ENCODE data around the gene GSTM5.
"Not testable (repeated sequence)": the region's sequence is repeated elsewhere in the genome, so short reads cannot be mapped to it uniquely, and the experiment has no call there.

DNA sequence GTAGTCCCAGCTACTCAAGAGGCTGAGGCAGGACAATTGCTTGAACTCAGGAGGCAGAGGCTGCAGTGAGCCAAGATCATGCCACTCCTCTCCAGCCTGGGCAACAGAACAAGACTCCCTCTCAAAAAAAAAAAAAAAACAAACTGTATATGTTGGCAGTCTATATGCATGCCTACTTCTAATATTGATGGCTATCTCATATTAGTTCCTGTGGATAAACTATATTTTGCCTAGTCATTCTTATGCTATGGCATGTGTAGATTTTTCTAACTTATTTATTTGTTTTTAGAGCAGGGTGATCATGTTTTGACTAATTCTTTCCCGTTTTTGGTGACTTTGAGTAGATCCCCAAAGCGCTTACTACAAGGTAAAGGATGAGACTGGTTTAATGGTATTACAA lies 33.4 kb upstream of the GSTM5 start:
- TF ChIP-seq, protein P1, sequence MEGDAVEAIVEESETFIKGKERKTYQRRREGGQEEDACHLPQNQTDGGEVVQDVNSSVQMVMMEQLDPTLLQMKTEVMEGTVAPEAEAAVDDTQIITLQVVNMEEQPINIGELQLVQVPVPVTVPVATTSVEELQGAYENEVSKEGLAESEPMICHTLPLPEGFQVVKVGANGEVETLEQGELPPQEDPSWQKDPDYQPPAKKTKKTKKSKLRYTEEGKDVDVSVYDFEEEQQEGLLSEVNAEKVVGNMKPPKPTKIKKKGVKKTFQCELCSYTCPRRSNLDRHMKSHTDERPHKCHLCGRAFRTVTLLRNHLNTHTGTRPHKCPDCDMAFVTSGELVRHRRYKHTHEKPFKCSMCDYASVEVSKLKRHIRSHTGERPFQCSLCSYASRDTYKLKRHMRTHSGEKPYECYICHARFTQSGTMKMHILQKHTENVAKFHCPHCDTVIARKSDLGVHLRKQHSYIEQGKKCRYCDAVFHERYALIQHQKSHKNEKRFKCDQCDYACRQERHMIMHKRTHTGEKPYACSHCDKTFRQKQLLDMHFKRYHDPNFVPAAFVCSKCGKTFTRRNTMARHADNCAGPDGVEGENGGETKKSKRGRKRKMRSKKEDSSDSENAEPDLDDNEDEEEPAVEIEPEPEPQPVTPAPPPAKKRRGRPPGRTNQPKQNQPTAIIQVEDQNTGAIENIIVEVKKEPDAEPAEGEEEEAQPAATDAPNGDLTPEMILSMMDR (IDR thresholded peaks at IDR 0.05): not testable (repeated sequence)
- TF ChIP-seq, protein P2, sequence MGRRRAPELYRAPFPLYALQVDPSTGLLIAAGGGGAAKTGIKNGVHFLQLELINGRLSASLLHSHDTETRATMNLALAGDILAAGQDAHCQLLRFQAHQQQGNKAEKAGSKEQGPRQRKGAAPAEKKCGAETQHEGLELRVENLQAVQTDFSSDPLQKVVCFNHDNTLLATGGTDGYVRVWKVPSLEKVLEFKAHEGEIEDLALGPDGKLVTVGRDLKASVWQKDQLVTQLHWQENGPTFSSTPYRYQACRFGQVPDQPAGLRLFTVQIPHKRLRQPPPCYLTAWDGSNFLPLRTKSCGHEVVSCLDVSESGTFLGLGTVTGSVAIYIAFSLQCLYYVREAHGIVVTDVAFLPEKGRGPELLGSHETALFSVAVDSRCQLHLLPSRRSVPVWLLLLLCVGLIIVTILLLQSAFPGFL (CRISPR knock-in tag; IDR thresholded peaks at IDR 0.05; ENCODE audit: borderline replicate concordance): not testable (repeated sequence)
- TF ChIP-seq, protein P3, sequence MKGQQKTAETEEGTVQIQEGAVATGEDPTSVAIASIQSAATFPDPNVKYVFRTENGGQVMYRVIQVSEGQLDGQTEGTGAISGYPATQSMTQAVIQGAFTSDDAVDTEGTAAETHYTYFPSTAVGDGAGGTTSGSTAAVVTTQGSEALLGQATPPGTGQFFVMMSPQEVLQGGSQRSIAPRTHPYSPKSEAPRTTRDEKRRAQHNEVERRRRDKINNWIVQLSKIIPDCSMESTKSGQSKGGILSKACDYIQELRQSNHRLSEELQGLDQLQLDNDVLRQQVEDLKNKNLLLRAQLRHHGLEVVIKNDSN (CRISPR knock-in tag; IDR thresholded peaks at IDR 0.05): not testable (repeated sequence)
- not testable (repeated sequence) for TF ChIP-seq NR3C1 (CRISPR knock-in tag; conservative IDR thresholded peaks at IDR 0.05; ENCODE audit: low read depth); ZNF317 (CRISPR knock-in tag; IDR thresholded peaks at IDR 0.05; ENCODE audit: borderline replicate concordance, low read depth); NR2C2 (CRISPR knock-in tag; IDR thresholded peaks at IDR 0.05); MXD4 (CRISPR knock-in tag; IDR thresholded peaks at IDR 0.05; ENCODE audit: borderline replicate concordance)
- TF ChIP-seq, protein P4, sequence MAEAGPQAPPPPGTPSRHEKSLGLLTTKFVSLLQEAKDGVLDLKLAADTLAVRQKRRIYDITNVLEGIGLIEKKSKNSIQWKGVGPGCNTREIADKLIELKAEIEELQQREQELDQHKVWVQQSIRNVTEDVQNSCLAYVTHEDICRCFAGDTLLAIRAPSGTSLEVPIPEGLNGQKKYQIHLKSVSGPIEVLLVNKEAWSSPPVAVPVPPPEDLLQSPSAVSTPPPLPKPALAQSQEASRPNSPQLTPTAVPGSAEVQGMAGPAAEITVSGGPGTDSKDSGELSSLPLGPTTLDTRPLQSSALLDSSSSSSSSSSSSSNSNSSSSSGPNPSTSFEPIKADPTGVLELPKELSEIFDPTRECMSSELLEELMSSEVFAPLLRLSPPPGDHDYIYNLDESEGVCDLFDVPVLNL (CRISPR knock-in tag; IDR thresholded peaks at IDR 0.05; ENCODE audit: borderline replicate concordance, low read depth): not testable (repeated sequence)
- TF ChIP-seq, protein P5, sequence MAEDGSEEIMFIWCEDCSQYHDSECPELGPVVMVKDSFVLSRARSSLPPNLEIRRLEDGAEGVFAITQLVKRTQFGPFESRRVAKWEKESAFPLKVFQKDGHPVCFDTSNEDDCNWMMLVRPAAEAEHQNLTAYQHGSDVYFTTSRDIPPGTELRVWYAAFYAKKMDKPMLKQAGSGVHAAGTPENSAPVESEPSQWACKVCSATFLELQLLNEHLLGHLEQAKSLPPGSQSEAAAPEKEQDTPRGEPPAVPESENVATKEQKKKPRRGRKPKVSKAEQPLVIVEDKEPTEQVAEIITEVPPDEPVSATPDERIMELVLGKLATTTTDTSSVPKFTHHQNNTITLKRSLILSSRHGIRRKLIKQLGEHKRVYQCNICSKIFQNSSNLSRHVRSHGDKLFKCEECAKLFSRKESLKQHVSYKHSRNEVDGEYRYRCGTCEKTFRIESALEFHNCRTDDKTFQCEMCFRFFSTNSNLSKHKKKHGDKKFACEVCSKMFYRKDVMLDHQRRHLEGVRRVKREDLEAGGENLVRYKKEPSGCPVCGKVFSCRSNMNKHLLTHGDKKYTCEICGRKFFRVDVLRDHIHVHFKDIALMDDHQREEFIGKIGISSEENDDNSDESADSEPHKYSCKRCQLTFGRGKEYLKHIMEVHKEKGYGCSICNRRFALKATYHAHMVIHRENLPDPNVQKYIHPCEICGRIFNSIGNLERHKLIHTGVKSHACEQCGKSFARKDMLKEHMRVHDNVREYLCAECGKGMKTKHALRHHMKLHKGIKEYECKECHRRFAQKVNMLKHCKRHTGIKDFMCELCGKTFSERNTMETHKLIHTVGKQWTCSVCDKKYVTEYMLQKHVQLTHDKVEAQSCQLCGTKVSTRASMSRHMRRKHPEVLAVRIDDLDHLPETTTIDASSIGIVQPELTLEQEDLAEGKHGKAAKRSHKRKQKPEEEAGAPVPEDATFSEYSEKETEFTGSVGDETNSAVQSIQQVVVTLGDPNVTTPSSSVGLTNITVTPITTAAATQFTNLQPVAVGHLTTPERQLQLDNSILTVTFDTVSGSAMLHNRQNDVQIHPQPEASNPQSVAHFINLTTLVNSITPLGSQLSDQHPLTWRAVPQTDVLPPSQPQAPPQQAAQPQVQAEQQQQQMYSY (CRISPR knock-in tag; IDR thresholded peaks at IDR 0.05): not testable (repeated sequence)

All from WTC11 (cell line).